Neural crest cell (in vitro differentiated cells): ENCODE results near the gene STX2. TPM values are rescaled to one million over a fixed set of nuclear protein-coding genes. Genes with fewer than 3 reads are reported as not detected.
"Not testable (repeated sequence)": the region's sequence is repeated elsewhere in the genome, so short reads cannot be mapped to it uniquely, and the experiment has no call there.

Source experiments
- DNase-seq: peaks from one replicate; pipeline ENCODE4 v3.0.0; 2021; ENCODE audit warnings: low read depth, mixed read lengths, low spot score
- H3K27ac Mint-ChIP-seq: one replicate; pipeline ENCODE4 v1.8.0; 2021; ENCODE audit warnings: mild to moderate bottlenecking, mixed read lengths; ENCODE audit not compliant: unreplicated experiment
- H3K27me3 Mint-ChIP-seq: 2 replicates; pipeline ENCODE4 v1.8.0; 2021; ENCODE audit warnings: low read depth, mild to moderate bottlenecking, mixed read lengths
- H3K36me3 Mint-ChIP-seq: 2 replicates; pipeline ENCODE4 v1.8.0; 2021; ENCODE audit warnings: low read depth, mild to moderate bottlenecking, mixed read lengths
- H3K4me1 Mint-ChIP-seq: 2 replicates; pipeline ENCODE4 v1.8.0; 2021; ENCODE audit warnings: mixed read lengths
- H3K4me3 Mint-ChIP-seq: one replicate; pipeline ENCODE4 v1.8.0; 2021; ENCODE audit warnings: mild to moderate bottlenecking, mixed read lengths
- H3K9me3 Mint-ChIP-seq: 2 replicates; pipeline ENCODE4 v1.8.0; 2021; ENCODE audit warnings: mixed read lengths
- total RNA-seq: library from RNA; stranded (reverse); gene quantifications from 2 replicates; pipeline ENCODE4 v1.2.1, GENCODE V29; 2021
- TF ChIP-seq, protein P1 (sequence below): fragments of 200-600 bp; sonication (generic); conservative IDR thresholded peaks from 2 replicates; pipeline ENCODE4 v1.5.0; 2021; ENCODE audit warnings: antibody characterized with exemption, mild to moderate bottlenecking

Gene STX2
- total RNA-seq, 1 donor from 2014 or later, result 32.7 TPM

DNA sequence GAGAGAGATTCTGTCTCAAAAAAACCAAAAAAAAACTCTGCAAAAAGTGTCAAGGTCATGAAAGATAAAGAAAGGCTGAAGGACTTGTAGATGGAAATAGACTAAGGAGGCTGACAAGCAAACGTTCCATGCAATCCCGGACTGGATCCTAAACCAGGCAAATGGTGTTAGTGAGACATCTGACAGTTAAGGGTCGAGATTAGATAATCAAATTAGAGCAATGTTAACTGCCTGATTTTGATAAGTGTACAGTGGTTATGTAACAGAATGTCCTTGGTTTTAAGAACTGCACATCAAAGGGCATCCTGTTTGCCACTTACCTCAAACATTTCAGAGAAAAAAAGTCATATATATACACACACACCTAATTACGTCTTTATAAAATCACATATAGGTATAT lies 29.4 kb upstream of the STX2 start:
- TF ChIP-seq, protein P1, sequence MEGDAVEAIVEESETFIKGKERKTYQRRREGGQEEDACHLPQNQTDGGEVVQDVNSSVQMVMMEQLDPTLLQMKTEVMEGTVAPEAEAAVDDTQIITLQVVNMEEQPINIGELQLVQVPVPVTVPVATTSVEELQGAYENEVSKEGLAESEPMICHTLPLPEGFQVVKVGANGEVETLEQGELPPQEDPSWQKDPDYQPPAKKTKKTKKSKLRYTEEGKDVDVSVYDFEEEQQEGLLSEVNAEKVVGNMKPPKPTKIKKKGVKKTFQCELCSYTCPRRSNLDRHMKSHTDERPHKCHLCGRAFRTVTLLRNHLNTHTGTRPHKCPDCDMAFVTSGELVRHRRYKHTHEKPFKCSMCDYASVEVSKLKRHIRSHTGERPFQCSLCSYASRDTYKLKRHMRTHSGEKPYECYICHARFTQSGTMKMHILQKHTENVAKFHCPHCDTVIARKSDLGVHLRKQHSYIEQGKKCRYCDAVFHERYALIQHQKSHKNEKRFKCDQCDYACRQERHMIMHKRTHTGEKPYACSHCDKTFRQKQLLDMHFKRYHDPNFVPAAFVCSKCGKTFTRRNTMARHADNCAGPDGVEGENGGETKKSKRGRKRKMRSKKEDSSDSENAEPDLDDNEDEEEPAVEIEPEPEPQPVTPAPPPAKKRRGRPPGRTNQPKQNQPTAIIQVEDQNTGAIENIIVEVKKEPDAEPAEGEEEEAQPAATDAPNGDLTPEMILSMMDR, result no peak
- peak overlapping the region; percentile 64 for H3K27ac Mint-ChIP-seq
- no peak for DNase-seq
- peaks cover 19% of the 10 kb centered on the region for H3K4me1 Mint-ChIP-seq
- no peaks in the 10 kb centered on the region for H3K9me3 Mint-ChIP-seq
- H3K4me3 Mint-ChIP-seq, result peak overlapping the region; percentile 23
- H3K36me3 Mint-ChIP-seq, result peaks cover 8% of the 10 kb centered on the region
- peaks cover 2% of the 10 kb centered on the region for H3K27me3 Mint-ChIP-seq

DNA sequence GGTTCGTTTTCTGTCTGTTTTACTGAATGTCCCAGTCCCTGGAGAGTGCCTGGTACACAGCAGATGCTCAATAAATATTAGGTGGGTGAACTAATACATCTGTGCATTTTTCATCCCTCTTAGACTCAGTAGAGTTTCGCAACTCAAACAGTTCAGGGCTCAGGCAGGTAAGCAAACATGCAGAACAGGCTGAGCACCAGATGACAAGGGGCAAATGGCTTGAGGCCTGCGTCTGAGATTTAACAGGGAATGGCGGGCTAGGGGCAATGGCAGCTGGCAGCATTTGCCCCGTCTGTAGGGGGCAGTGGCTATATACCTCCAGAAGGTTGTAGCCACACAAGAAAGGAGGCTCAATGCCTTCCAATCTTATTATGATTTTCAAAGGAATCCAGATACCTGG lies 24.2 kb upstream of the STX2 start:
- DNase-seq, result no peak
- Mint-ChIP-seq H3K9me3 (no peaks in the 10 kb centered on the region), H3K36me3 (no peaks in the 10 kb centered on the region), H3K27ac (no peak overlapping the region), H3K27me3 (no peaks in the 10 kb centered on the region), H3K4me3 (no peak overlapping the region), H3K4me1 (no peaks in the 10 kb centered on the region)
- TF ChIP-seq, protein P1, result peak; percentile 43

DNA sequence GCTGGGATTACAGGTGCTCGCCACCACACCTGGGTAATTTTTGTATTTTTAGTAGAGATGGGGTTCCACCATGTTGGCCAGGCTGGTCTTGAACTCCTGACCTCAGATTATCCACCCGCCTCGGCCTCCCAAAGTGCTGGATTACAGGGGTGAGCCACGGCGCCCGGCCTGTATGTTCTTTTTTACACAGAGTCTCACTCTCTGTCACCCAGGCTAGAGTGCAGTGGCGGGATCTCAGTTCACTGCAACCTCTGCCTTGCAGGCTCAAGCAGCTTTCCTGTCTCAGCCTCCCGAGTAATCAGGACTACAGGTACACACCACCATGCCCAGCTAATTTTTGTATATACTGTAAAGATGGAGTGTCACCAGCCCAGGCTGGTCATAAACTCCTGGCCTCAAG lies 23.7 kb upstream of the STX2 start:
- not testable (repeated sequence) for H3K27me3 Mint-ChIP-seq, H3K4me1 Mint-ChIP-seq, H3K27ac Mint-ChIP-seq, DNase-seq, H3K4me3 Mint-ChIP-seq, H3K36me3 Mint-ChIP-seq, H3K9me3 Mint-ChIP-seq

DNA sequence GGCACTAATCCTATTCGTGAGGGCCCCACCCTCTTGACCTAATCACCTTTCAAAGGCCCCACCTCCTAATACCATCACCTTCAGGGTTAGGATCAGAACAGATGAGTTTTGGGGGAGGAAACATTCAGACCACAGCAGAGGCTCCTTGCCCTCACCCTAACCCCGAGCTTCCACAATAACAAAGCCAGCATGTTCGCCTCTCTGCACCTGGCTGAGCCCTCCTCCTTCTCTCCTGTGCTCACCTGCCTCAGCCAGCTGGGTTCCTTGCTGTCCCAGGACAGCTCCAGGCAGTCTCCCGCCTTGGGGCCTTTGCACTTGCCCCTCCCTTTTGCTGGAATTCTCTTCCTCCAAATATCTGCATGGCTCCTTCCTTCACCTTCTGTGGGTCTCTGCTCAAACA lies 23.1 kb upstream of the STX2 start:
- no peak overlapping the region for H3K4me3 Mint-ChIP-seq
- peaks cover 3% of the 10 kb centered on the region for H3K9me3 Mint-ChIP-seq
- H3K27ac Mint-ChIP-seq, result no peak overlapping the region
- no peak for DNase-seq
- TF ChIP-seq, protein P1, result no peak
- no peaks in the 10 kb centered on the region for H3K36me3 Mint-ChIP-seq
- no peaks in the 10 kb centered on the region for H3K27me3 Mint-ChIP-seq
- no peaks in the 10 kb centered on the region for H3K4me1 Mint-ChIP-seq

DNA sequence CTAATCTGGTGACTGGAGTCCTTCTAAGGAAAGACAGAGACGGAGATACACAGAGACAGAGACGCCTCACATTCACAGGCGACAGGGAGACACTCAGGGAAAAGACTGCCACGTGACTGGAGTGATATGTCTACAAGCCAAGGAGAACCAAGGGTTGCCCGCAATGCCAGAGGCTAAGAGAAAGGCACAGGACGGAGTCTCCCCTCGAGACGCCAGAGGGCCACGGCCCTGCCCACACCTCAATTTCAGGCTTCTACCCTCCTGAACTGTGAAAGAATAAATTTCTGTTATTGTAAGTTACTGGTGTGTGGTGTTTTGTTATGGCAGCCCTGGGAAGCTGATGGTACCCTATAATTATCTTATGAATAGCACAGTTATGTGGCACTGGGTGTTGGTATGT lies 21.3 kb upstream of the STX2 start:
- Mint-ChIP-seq H3K4me1 (no peaks in the 10 kb centered on the region), H3K27ac (no peak overlapping the region), H3K4me3 (no peak overlapping the region), H3K9me3 (peaks cover 7% of the 10 kb centered on the region), H3K27me3 (peaks cover 10% of the 10 kb centered on the region), H3K36me3 (no peaks in the 10 kb centered on the region)
- TF ChIP-seq, protein P1, result no peak
- no peak for DNase-seq

DNA sequence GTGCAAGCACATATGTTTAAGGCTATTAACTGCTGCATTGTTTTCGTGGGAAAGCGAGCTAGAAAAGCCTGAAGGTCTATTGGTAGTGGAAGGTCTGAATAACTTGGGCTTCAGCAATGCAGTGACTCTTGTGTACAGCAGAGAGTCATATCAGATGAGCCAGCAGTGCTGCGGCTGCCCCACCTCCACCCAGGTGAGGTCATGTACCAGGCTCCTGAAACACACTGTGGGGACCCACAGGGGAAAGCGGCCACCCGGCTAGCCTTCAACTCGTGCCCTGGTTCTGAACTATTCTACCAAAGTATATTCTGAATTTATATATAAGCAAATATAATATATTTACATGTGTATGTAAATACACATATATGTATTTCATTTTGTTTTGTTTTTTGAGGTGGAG lies 20.1 kb upstream of the STX2 start:
- Mint-ChIP-seq H3K9me3 (peaks cover 7% of the 10 kb centered on the region), H3K4me3 (no peak overlapping the region), H3K36me3 (no peaks in the 10 kb centered on the region), H3K4me1 (no peaks in the 10 kb centered on the region), H3K27me3 (peaks cover 16% of the 10 kb centered on the region), H3K27ac (no peak overlapping the region)
- TF ChIP-seq, protein P1, result no peak
- no peak for DNase-seq
